GM21367 (cell line): ENCODE measurements around the gene MLLT11.
A peak's percentile ranks its signal among the peaks of the same experiment; 100 is the strongest.
"Not testable (repeated sequence)": the region's sequence is repeated elsewhere in the genome, so short reads cannot be mapped to it uniquely, and the experiment has no call there.

Source experiments
- ATAC-seq: cut with Tn5 transposase; IDR thresholded peaks from one replicate; pipeline ENCODE4 v1.9.1; 2021; ENCODE audit not compliant: unreplicated experiment

The MLLT11 gene

DNA sequence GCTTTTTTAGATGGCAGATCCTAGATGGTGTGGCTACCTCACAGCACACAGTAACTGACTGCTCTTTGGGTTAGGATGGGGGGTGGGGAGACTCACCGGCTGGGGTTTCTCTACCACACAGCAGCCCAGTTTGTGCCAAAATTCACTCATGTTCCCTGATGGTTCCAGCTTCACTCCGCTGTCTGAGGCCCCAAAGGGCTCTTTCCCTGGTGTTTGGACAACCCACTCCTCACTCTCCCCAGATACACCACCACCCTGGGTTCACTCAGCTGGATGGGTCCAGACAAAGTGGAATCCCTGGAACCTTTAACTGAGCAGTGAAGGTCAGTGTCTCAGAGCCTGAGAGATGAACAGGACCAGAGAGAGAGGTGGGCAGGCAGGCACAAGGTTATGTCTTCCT, 4.6 kb upstream of the MLLT11 start:
- ATAC-seq = no peak

- ATAC-seq = no peak
These were observed 4.0 kb upstream of the MLLT11 start for GRCh38 chr1:151056149-151056548.

DNA sequence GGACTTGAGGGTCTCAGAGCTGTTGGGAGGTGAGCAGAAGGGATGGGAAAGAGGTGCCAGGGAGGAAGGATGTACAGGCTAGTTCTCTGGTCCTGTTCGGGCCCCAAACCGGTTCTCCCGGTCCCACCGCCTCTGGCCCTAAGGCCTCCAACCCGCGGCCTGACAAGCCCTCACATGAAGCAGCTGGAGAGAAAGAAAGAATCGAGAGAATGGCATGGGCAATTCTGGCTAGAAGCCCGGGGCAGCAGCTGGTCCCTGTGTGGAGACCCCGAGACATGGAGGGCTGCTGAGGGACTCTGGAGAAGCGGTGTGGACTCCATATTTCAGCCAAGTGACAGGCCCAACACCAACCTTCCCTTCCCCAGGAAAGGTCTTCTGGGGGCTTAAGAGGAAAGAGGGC, 1.5 kb upstream of the MLLT11 start:
- no peak for ATAC-seq

- ATAC-seq = peak; percentile 69
These were observed 839 bp upstream of the MLLT11 start, which contains the start of gene CDC42SE1 for GRCh38 chr1:151059109-151060006. Gene CDC42SE1 (minus strand): TSS chr1:151059622. CDS start chr1:151055730, 3,892 bp downstream.

DNA sequence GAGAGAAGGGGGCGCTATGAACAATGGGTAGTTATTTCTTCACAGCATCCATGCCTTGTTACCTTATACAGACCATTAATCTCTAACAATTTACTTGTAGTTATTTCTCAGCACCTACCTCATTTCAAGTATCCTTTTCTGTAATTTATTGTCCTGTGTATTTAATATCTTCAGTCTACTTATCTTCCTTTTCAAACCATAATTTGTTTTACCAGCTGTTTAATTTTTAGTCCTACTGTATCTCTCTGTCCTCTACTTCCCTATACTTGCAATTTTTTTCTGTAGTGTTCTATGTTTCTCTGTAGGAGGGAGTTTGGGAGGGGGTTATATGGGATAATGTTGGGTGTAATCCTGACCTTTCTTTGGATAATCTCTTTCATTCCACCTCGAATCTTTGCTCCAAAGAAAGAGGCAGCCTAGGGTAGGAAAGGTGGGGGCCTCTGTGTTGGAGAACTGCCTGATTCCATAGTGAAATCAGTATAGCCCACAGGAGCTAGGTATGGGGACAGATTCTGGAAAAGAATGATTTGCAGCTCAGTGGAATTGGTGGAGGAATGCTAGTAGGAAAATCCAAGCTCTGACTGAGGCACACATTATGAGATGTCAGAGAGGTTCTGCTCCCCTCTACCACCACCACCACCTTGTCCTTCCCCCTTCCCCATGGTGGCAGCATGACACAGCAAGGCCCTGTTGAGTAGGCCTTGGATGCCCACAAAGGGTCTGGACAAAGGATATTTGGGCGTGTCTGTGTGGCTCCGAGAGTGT, 642 bp downstream of the MLLT11 start:
- no peak for ATAC-seq

- ATAC-seq = no peak
These were observed 1.5 kb downstream of the MLLT11 start for GRCh38 chr1:151061704-151062103.

DNA sequence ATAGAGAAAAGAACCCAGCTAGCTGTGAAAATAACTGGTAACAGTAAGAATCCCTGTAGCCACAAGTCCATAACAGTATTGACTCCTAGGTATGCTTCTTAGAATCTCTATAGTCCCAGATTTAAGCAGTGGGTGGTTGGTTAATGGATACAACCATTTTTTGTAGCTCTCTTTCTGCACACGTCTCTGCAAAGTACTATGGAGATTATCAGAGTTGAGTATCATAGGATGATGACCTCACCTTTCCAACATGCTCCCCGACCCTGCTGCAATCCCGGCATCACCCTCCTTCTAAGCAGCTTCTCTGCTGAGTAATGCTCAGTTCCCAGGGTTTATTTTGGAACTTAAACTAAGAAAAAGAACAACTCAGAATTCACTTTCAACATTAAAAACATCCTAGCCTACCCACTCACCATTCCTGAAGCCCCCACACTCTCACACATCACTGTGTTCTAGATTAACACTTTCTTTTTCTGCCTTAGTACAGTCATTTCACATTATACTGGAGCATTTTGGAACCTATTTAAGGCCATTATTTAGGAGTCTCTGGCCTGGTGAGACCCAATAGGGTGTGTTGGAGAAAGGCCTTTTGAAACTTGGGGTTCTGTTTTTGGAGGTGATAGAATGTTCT, 2.7 kb downstream of the MLLT11 start:
- no peak for ATAC-seq

- ATAC-seq = no peak
These were observed 5.0 kb downstream of the MLLT11 start for GRCh38 chr1:151065089-151065645.

DNA sequence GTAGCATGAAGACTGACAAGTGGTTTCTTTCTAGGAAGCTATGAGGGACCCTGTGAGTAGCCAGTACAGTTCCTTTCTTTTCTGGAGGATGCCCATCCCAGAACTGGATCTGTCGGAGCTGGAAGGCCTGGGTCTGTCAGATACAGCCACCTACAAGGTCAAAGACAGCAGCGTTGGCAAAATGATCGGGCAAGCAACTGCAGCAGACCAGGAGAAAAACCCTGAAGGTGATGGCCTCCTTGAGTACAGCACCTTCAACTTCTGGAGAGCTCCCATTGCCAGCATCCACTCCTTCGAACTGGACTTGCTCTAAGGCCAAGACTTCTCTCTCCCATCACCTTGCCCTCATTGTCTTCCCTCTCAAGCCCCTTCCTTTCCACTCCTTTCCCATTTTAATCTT, 7.0 kb downstream of the MLLT11 start:
- no peak for ATAC-seq

GRCh38 chr1:151069103-151069486, 8.9 kb downstream of the MLLT11 start:
- ATAC-seq = no peak

- ATAC-seq = peak; percentile 60
These were observed 10.5 kb downstream of the MLLT11 start, which contains the start of gene GABPB2 for GRCh38 chr1:151070474-151071276. Gene GABPB2 (plus strand): TSS chr1:151070761. CDS start chr1:151088190, 17,429 bp downstream.

GRCh38 chr1:151072224-151072623, 12.0 kb downstream of the MLLT11 start:
- ATAC-seq = no peak

DNA sequence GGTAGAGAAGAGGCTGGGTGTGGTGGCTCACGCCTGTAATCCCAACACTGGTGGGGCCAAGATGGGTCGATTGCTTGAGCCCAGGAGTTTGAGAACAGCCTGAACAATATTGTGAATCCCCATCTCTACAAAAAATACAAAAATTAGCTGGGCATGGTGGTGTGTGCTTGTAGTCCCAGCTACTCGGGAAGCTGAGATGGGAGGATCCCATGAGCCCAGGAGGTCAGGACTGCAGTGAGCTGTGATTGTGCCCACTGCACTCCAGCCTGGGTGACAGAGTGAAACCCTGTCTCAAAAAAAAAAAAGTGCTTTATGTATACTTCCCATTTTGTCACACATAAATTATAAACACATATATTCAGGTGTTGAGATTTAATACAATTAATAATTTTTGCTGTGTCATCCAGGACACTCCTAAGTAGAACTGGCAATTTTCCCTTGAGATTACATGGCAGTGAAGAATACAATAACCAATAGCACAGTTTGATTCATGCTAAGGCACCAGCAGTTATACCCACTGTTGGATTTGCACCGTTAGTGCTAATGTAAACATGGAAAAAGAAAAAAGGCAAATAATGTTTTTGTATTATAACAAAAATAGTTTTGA, 25.9 kb downstream of the MLLT11 start:
- ATAC-seq = no peak

- ATAC-seq = not testable (repeated sequence)
These were observed 37.2 kb downstream of the MLLT11 start for GRCh38 chr1:151097426-151097825.

DNA sequence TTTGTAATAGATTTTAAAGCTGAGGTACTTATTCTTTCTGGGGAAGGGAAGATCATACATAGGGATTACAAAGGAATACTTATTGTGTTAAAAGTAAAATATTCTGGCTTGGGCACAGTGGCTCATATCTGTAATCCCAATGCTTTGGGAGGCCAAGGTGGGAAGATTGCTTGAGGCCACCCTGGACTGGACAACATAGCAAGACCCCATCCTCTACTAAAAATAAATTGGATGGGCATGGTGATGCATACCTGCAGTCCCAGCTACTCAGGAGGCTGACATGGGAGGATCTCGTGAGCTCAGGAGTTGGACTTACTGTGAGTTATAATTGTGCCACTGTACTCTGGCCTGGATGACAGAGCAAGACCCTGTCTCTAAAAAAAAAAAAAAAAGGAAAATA, 37.9 kb downstream of the MLLT11 start:
- ATAC-seq = no peak

GRCh38 chr1:151104630-151105029, 44.4 kb downstream of the MLLT11 start:
- no peak for ATAC-seq

- no peak for ATAC-seq
These were observed 46.7 kb downstream of the MLLT11 start for GRCh38 chr1:151106894-151107293.

- no peak for ATAC-seq
These were observed 48.1 kb downstream of the MLLT11 start for GRCh38 chr1:151108331-151108730.

- ATAC-seq = no peak
These were observed 53.7 kb downstream of the MLLT11 start for GRCh38 chr1:151113877-151114276.
